ENCODE measurements around the gene MAN2A1.

- no peak for TF ChIP-seq EZH2 (IDR thresholded peaks at IDR 0.05; ENCODE audit: insufficient read depth, poor library complexity, severe bottlenecking)
- no peak for TF ChIP-seq EZH2phosphoT487 (IDR thresholded peaks at IDR 0.05; ENCODE audit: insufficient read depth, low read depth)
These were observed 115.7 kb downstream of the MAN2A1 start for GRCh38 chr5:109805472-109805871.
